Measurements from ENCODE around the gene SNX33. TPM values are rescaled to one million over a fixed set of nuclear protein-coding genes. Genes with fewer than 3 reads are reported as not detected.
"Not testable (repeated sequence)": the region's sequence is repeated elsewhere in the genome, so short reads cannot be mapped to it uniquely, and the experiment has no call there.

Gene SNX33
- total and polyA plus RNA-seq, 2 experiments from 2014 or later: 6.2 to 21.2 TPM

DNA sequence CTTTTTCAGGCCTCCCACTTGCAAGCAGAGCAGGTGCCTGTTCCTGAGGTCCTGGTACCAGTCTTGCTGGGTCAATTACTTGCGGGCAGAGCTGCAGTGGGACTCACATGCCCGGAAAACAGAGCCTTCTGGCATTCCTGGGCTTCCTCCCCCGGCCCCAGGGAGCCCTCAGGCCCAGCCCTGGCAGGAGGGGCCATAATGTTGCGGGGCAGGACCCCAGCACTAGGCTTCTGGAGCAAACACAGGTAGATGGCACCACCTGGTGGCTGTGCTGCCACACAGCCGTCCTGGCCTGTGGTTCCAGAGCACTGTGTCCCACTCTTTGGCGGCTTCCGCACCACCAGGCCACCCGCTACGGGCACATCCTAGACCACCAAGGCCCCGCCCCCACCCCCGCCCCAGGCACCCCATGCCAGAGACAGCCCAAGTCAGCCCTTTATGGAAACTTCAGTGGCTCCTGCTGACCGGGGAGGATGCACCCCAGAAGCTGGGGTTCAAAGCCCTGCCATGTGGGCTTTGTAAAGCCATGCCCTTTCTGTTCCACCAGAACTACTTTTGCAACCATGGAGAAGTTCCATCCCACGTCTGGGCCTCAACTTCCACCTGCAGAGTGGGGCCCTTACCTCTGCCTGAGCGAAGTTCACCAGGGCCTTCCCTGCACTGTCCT lies 36.1 kb downstream of the SNX33 start:
- TF ChIP-seq, protein P1, sequence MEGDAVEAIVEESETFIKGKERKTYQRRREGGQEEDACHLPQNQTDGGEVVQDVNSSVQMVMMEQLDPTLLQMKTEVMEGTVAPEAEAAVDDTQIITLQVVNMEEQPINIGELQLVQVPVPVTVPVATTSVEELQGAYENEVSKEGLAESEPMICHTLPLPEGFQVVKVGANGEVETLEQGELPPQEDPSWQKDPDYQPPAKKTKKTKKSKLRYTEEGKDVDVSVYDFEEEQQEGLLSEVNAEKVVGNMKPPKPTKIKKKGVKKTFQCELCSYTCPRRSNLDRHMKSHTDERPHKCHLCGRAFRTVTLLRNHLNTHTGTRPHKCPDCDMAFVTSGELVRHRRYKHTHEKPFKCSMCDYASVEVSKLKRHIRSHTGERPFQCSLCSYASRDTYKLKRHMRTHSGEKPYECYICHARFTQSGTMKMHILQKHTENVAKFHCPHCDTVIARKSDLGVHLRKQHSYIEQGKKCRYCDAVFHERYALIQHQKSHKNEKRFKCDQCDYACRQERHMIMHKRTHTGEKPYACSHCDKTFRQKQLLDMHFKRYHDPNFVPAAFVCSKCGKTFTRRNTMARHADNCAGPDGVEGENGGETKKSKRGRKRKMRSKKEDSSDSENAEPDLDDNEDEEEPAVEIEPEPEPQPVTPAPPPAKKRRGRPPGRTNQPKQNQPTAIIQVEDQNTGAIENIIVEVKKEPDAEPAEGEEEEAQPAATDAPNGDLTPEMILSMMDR (conservative IDR thresholded peaks at IDR 0.05; ENCODE audit: low read depth in 2 of 2): peak; percentile 61 to 88
- H4K20me1 ChIP-seq (replicated peaks; ENCODE audit: insufficient read depth); H3K27ac ChIP-seq (ENCODE audit: low read depth); H3K36me3 ChIP-seq (ENCODE audit: insufficient read depth); H3K4me2 ChIP-seq; H3K27me3 ChIP-seq (ENCODE audit: insufficient read depth); H3K9me3 Mint-ChIP-seq; H3K4me3 Mint-ChIP-seq; H3K9me2 ChIP-seq (ENCODE audit: insufficient read depth); H3F3A ChIP-seq (replicated peaks; ENCODE audit: low read depth); H3K36me3 Mint-ChIP-seq (ENCODE audit: low read depth); H3K4me3 ChIP-seq; H3K79me2 ChIP-seq (replicated peaks; ENCODE audit: insufficient read depth); H3K27ac Mint-ChIP-seq: not testable (repeated sequence)
- Mint-ChIP-seq H3K27me3 (ENCODE audit: insufficient read depth, low read depth, poor library complexity) (peaks cover 19% of the 10 kb centered on the region), H3K4me1 (peaks cover 33% of the 10 kb centered on the region)
- Histone ChIP-seq H2AFZ (0 out of 2 replicates have a peak overlapping the region, but pooled peaks have one; percentile 28), H3K4me1 (ENCODE audit: insufficient read depth) (peaks cover 16% of the 10 kb centered on the region)
- ATAC-seq (peak; percentile 90), DNase-seq (ENCODE audit: low spot score) (peak; percentile 95)

DNA sequence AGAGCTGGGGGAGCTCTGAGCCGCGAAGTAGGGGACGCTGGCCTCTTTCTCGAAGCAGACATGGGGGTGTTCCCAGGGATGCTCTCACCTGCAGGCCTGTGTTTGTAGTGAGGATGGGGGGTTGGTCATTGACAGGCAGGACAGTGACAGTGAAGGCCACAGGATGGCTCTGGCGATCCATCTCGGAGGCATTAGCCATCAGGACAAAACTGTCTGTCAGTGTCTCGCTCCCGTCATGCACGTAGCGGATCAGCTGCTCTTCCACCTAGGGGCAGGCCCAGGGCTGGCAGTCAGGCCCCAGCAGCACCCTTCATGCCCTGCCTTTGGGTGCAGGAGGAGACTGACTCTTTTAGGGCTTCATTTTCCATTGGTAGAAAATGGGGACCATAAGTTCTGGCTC lies 36.9 kb downstream of the SNX33 start:
- Histone ChIP-seq H4K20me1 (replicated peaks; ENCODE audit: insufficient read depth) (no peaks in the 10 kb centered on the region), H2AFZ (no peak overlapping the region), H3K4me1 (ENCODE audit: insufficient read depth) (peaks cover 12% of the 10 kb centered on the region; the same call in 1 of the 2 replicates), H3K79me2 (replicated peaks; ENCODE audit: insufficient read depth) (no peaks in the 10 kb centered on the region), H3K27me3 (ENCODE audit: insufficient read depth) (no peaks in the 10 kb centered on the region), H3K4me2 (no peak overlapping the region), H3K36me3 (ENCODE audit: insufficient read depth) (no peaks in the 10 kb centered on the region), H3K4me3 (no peak overlapping the region), H3K9me2 (ENCODE audit: insufficient read depth) (no peaks in the 10 kb centered on the region), H3F3A (replicated peaks; ENCODE audit: low read depth) (0 out of 2 replicates have a peak, but pooled peaks cover 3% of the 10 kb centered on the region), H3K27ac (ENCODE audit: low read depth) (no peak overlapping the region)
- DNase-seq (ENCODE audit: low spot score): no peak
- ATAC-seq: no peak
- no peak overlapping the region; the same call in 2 of the 3 replicates for H3K4me3 Mint-ChIP-seq
- TF ChIP-seq, protein P2, sequence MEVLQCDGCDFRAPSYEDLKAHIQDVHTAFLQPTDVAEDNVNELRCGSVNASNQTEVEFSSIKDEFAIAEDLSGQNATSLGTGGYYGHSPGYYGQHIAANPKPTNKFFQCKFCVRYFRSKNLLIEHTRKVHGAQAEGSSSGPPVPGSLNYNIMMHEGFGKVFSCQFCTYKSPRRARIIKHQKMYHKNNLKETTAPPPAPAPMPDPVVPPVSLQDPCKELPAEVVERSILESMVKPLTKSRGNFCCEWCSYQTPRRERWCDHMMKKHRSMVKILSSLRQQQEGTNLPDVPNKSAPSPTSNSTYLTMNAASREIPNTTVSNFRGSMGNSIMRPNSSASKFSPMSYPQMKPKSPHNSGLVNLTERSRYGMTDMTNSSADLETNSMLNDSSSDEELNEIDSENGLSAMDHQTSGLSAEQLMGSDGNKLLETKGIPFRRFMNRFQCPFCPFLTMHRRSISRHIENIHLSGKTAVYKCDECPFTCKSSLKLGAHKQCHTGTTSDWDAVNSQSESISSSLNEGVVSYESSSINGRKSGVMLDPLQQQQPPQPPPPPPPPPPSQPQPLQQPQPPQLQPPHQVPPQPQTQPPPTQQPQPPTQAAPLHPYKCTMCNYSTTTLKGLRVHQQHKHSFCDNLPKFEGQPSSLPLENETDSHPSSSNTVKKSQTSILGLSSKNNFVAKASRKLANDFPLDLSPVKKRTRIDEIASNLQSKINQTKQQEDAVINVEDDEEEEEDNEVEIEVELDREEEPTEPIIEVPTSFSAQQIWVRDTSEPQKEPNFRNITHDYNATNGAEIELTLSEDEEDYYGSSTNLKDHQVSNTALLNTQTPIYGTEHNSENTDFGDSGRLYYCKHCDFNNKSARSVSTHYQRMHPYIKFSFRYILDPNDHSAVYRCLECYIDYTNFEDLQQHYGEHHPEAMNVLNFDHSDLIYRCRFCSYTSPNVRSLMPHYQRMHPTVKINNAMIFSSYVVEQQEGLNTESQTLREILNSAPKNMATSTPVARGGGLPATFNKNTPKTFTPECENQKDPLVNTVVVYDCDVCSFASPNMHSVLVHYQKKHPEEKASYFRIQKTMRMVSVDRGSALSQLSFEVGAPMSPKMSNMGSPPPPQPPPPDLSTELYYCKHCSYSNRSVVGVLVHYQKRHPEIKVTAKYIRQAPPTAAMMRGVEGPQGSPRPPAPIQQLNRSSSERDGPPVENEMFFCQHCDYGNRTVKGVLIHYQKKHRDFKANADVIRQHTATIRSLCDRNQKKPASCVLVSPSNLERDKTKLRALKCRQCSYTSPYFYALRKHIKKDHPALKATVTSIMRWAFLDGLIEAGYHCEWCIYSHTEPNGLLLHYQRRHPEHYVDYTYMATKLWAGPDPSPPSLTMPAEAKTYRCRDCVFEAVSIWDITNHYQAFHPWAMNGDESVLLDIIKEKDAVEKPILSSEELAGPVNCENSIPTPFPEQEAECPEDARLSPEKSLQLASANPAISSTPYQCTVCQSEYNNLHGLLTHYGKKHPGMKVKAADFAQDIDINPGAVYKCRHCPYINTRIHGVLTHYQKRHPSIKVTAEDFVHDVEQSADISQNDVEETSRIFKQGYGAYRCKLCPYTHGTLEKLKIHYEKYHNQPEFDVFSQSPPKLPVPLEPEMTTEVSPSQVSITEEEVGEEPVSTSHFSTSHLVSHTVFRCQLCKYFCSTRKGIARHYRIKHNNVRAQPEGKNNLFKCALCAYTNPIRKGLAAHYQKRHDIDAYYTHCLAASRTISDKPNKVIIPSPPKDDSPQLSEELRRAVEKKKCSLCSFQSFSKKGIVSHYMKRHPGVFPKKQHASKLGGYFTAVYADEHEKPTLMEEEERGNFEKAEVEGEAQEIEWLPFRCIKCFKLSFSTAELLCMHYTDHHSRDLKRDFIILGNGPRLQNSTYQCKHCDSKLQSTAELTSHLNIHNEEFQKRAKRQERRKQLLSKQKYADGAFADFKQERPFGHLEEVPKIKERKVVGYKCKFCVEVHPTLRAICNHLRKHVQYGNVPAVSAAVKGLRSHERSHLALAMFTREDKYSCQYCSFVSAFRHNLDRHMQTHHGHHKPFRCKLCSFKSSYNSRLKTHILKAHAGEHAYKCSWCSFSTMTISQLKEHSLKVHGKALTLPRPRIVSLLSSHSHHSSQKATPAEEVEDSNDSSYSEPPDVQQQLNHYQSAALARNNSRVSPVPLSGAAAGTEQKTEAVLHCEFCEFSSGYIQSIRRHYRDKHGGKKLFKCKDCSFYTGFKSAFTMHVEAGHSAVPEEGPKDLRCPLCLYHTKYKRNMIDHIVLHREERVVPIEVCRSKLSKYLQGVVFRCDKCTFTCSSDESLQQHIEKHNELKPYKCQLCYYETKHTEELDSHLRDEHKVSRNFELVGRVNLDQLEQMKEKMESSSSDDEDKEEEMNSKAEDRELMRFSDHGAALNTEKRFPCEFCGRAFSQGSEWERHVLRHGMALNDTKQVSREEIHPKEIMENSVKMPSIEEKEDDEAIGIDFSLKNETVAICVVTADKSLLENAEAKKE (CRISPR knock-in tag; IDR thresholded peaks at IDR 0.05): no peak
- TF ChIP-seq, protein P1 (conservative IDR thresholded peaks at IDR 0.05; ENCODE audit: low read depth in 2 of 2): peak in 1 of 2 experiments; percentile 50; a peak in 2 of 4 replicates
- peaks cover 19% of the 10 kb centered on the region for H3K27me3 Mint-ChIP-seq (ENCODE audit: insufficient read depth, low read depth, poor library complexity)
- peaks cover 25% of the 10 kb centered on the region for H3K4me1 Mint-ChIP-seq
- H3K27ac Mint-ChIP-seq: no peak overlapping the region
- no peaks in the 10 kb centered on the region for H3K9me3 Mint-ChIP-seq
- H3K36me3 Mint-ChIP-seq (ENCODE audit: low read depth): peaks cover 3% of the 10 kb centered on the region; the same call in 1 of the 3 replicates
